ENCODE data around the gene PALM3. TPM values are rescaled to one million over a fixed set of nuclear protein-coding genes. Genes with fewer than 3 reads are reported as not detected.
"Not testable (repeated sequence)": the region's sequence is repeated elsewhere in the genome, so short reads cannot be mapped to it uniquely, and the experiment has no call there.

Gene PALM3
- total RNA-seq, 1 experiment from 2014 or later: 1.4 TPM

- DNase-seq (ENCODE audit: low spot score): no peak
Measured at GRCh38 chr19:14059652-14060155, 2.2 kb downstream of the PALM3 start.

GRCh38 chr19:14059093-14059480 lies 2.8 kb downstream of the PALM3 start:
- DNase-seq (ENCODE audit: low spot score): no peak

GRCh38 chr19:14058182-14059092 lies 3.4 kb downstream of the PALM3 start:
- no peak for DNase-seq (ENCODE audit: low spot score)

- DNase-seq (ENCODE audit: low spot score): no peak
Measured at GRCh38 chr19:14056741-14057356, 5.0 kb downstream of the PALM3 start.

GRCh38 chr19:14056069-14056666 lies 5.7 kb downstream of the PALM3 start:
- no peak for DNase-seq (ENCODE audit: low spot score)

GRCh38 chr19:14055396-14055795 lies 6.5 kb downstream of the PALM3 start:
- DNase-seq (ENCODE audit: low spot score): no peak

GRCh38 chr19:14054721-14055120 lies 7.2 kb downstream of the PALM3 start:
- no peak for DNase-seq (ENCODE audit: low spot score)

GRCh38 chr19:14054099-14054498 lies 7.8 kb downstream of the PALM3 start:
- DNase-seq (ENCODE audit: low spot score): no peak

GRCh38 chr19:14053500-14053899 lies 8.4 kb downstream of the PALM3 start:
- no peak for DNase-seq (ENCODE audit: low spot score)

- DNase-seq (ENCODE audit: low spot score): no peak
Measured at GRCh38 chr19:14053032-14053431, 8.8 kb downstream of the PALM3 start.

- DNase-seq (ENCODE audit: low spot score): no peak
Measured at GRCh38 chr19:14052470-14052869, 9.4 kb downstream of the PALM3 start.

- DNase-seq (ENCODE audit: low spot score): no peak
Measured at GRCh38 chr19:14051980-14052379, 9.9 kb downstream of the PALM3 start.

- not testable (repeated sequence) for DNase-seq (ENCODE audit: low spot score)
Measured at GRCh38 chr19:14050961-14051360, 10.9 kb downstream of the PALM3 start.

GRCh38 chr19:14050512-14050911 lies 11.4 kb downstream of the PALM3 start:
- no peak for DNase-seq (ENCODE audit: low spot score)

GRCh38 chr19:14048443-14049153 lies 13.3 kb downstream of the PALM3 start:
- peak; percentile 50 for DNase-seq (ENCODE audit: low spot score)

- not testable (repeated sequence) for DNase-seq (ENCODE audit: low spot score)
Measured at GRCh38 chr19:14047866-14048265, 14.0 kb downstream of the PALM3 start.

GRCh38 chr19:14042659-14043608 lies 18.9 kb downstream of the PALM3 start:
- peak; percentile 68 for DNase-seq (ENCODE audit: low spot score)

- DNase-seq (ENCODE audit: low spot score): no peak
Measured at GRCh38 chr19:14039181-14039580, 22.7 kb downstream of the PALM3 start.

- no peak for DNase-seq (ENCODE audit: low spot score)
Measured at GRCh38 chr19:14035706-14036105, 26.2 kb downstream of the PALM3 start.

- not testable (repeated sequence) for DNase-seq (ENCODE audit: low spot score)
Measured at GRCh38 chr19:14035159-14035558, 26.7 kb downstream of the PALM3 start.

- DNase-seq (ENCODE audit: low spot score): no peak
Measured at GRCh38 chr19:14033946-14034345, 27.9 kb downstream of the PALM3 start.
